Endothelial cell of umbilical vein (primary cell): ENCODE measurements around the gene CCT3.

Experiments
- CTCF ChIP-seq, 2 donors: IDR thresholded peaks; 1 replicate in 1 of 2; 2 replicates in 1 of 2; pipeline ENCODE4 v1.5.1; 2011; ENCODE audit warnings: low read length in 2 of 2, mild to moderate bottlenecking in 2 of 2, moderate library complexity in 2 of 2, control low read depth in 1 of 2, inconsistent platforms in 1 of 2, low read depth in 1 of 2; ENCODE audit not compliant: insufficient read depth in 1 of 2; ENCODE audit errors: extremely low read depth in 1 of 2
- EZH2 ChIP-seq: IDR thresholded peaks from 2 replicates; pipeline ENCODE4 v1.6.1; 2012; ENCODE audit warnings: borderline replicate concordance, low read depth, mild to moderate bottlenecking, moderate library complexity, low read length, inconsistent platforms; ENCODE audit not compliant: severe bottlenecking
- FOS ChIP-seq: IDR thresholded peaks from 2 replicates; pipeline ENCODE4 v1.6.1; 2011; ENCODE audit warnings: mild to moderate bottlenecking, low read length, moderate library complexity, borderline replicate concordance; ENCODE audit not compliant: insufficient read depth
- POLR2A ChIP-seq: IDR thresholded peaks from 2 replicates; pipeline ENCODE4 v1.6.1; 2012; ENCODE audit warnings: low read depth, mild to moderate bottlenecking, control low read depth, low read length
- POLR2AphosphoS5 ChIP-seq: IDR thresholded peaks from 2 replicates; pipeline ENCODE4 v1.6.1; 2012; ENCODE audit warnings: low read depth, mild to moderate bottlenecking, control low read depth, low read length, moderate library complexity; ENCODE audit not compliant: insufficient read depth

- TF ChIP-seq FOS (no peak), POLR2A (no peak), CTCF (IDR thresholded peaks at IDR 0.05; ENCODE audit: extremely low read depth in 1 of 2, insufficient read depth in 1 of 2, low read depth in 1 of 2, low read length in 2 of 2) (no peak), POLR2AphosphoS5 (no peak), EZH2 (no peak)
Measured at GRCh38 chr1:156283521-156283920, 54.6 kb downstream of the CCT3 start.
